HG03025 (cell line): ENCODE results near the gene ST14.
"Not testable (repeated sequence)": the region's sequence is repeated elsewhere in the genome, so short reads cannot be mapped to it uniquely, and the experiment has no call there.

Experiments used
- ATAC-seq: cut with Tn5 transposase; IDR thresholded peaks from one replicate; pipeline ENCODE4 v1.9.1; 2021; ENCODE audit warnings: mild to moderate bottlenecking, moderate library complexity; ENCODE audit not compliant: unreplicated experiment, low FRiP score

The ST14 gene

DNA sequence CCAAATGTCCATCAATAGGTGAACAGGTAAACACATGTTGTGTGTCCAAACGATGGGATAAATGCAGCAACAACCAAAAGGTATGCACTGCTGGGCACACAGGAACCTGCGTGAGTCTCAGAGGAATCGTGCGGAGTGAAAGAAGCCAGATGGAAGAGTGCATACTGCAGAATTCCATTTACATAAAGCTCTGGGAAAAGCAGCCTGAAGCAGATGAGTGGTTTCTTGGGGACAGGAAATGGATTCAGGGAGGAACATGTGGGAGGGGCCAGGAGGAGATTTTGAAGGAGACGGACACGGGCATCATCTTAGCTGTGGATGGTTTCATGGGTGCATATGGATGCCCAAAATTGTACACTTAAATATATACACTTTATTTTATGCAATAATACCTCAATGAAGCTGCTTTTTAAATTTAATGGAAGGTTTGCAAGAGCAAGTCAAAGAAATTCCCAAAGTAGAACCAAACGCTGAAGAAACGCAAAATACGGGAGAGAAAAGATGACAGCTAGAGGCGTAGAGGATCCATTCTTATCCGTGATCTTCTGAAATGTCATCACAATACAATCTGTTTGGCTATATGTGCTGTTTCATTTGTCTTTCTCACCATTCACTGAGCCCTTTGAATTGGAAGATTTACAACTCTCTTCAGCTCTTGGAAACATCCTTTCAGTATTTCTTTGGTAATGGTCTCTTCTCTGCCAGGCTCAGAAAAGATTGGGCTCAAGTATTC is 24.5 kb downstream of the ST14 start:
- ATAC-seq: no peak

GRCh38 chr11:130187096-130187495 is 27.5 kb downstream of the ST14 start:
- no peak for ATAC-seq

GRCh38 chr11:130188047-130188446 is 28.5 kb downstream of the ST14 start:
- no peak for ATAC-seq

DNA sequence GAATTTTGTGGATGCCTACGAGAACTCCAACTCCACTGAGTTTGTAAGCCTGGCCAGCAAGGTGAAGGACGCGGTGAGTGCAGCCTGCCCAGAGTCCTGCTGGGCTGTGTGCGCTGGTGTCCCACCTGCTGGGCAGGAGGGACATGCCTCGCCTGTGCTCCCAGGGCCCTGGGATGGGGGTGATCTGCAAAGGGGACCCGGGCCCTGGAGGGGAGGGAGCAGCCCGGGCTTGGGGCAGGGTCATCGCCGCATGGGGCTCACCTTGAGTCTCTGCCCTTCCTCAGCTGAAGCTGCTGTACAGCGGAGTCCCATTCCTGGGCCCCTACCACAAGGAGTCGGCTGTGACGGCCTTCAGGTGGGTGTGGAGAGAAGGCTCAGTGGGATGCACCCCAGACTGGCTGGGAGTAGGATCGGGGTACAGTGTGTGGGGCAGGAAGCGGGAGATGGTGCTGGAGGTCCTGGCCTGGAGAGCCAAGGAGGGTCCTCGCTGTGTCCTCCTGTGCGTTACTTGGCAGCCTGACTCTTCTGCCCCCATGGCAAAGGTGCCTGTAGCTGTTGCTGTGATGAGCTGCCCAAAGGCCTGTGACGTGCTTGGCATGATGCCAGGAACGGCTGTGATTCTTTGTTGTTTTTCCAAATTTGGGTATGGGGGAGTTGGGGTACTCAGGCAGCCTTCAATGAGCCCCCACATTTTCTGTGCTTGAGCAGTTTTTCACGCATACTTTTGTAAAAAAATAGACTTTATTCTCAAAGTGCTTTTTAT is 29.2 kb downstream of the ST14 start:
- no peak for ATAC-seq

DNA sequence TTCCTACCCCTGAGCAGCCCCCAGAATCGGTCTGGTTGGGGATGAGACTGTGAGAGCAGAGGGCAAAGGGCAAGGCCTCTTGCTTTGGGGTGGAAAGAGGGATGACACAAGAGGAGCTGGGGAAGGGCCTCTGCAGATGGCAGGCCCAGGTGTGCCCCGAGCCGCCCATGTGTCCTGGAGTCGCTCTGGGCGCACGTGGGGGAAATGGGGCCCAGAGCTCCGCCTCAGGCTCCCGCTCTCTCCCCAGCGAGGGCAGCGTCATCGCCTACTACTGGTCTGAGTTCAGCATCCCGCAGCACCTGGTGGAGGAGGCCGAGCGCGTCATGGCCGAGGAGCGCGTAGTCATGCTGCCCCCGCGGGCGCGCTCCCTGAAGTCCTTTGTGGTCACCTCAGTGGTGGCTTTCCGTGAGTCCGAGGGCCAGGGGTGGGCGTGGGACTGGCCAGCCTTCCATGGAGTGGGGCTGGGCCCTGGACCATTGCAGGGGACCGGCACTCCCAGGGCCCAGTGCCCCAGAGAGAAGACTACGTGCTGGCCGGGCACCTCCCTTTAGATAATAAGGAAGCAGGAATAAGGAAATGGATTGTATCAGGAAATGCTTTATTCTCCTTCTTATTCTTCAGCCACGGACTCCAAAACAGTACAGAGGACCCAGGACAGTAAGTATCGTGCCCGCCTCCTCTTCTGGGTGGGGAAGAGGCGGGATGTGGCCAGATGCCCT is 30.1 kb downstream of the ST14 start:
- ATAC-seq: no peak

DNA sequence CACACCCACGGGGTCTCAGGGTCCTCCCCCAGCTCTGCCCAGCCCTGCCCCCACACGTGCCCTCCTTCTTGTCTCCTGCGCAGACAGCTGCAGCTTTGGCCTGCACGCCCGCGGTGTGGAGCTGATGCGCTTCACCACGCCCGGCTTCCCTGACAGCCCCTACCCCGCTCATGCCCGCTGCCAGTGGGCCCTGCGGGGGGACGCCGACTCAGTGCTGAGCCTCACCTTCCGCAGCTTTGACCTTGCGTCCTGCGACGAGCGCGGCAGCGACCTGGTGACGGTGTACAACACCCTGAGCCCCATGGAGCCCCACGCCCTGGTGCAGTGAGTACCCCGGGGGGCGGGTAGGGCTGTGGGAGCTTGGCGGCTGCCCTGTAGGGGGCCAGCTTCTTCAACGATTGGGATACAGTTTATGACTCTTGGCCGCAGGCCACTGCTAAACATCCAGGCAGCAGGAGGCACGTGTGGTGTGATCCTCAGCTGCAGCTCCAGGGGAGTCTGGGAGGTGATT is 30.8 kb downstream of the ST14 start:
- no peak for ATAC-seq

DNA sequence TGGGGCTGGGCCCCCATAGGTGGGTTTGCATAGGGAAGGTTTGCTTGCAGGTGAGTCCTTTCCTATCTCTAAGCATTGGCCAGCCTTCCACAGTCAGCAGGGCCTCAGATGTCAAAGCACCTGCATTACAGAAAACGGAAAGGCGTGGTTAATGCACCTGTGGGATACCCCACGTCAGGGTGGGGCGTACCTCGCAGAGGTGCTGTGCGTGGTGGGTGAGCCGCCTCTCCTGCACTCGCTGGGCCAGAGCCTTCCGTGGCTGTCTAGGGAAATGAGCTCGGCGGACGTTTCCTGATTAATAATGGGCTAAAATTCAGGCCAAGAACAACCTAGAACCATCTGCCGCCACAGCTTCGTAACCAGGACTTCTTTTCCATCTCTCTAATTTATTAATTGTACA is 32.3 kb downstream of the ST14 start:
- ATAC-seq: no peak

GRCh38 chr11:130192845-130193267 is 33.3 kb downstream of the ST14 start:
- ATAC-seq: no peak

- ATAC-seq: not testable (repeated sequence)
Observed at GRCh38 chr11:130193551-130193950, 34.0 kb downstream of the ST14 start.

- ATAC-seq: no peak
Observed at GRCh38 chr11:130194241-130195023, 34.9 kb downstream of the ST14 start.

DNA sequence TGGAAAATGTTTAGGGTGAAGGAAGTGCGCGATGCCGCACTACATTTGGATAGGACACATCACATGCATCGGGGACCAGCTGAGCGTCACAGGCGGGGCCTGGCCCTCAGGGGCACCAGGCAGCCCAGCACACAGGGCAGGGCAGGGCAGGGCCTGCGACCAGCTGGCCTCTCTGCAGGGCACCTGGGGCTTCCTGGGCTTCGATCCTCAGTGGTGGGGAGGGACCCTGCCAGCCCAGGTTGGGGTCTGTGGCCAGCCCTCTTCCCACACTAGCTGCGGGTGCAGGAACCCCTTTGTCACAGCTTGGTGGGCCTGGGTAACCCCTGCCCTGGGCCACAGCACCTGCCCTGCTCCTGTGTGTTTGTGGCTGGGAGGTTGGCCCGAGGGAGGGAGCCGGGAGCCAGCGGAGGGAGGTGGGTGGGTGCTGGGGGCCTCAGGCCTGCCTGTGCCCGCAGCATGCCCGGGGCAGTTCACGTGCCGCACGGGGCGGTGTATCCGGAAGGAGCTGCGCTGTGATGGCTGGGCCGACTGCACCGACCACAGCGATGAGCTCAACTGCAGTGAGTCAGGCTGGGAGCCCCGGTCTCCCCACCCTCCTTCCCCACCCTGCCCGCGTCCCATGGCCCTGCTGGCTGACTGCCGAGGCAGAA is 37.9 kb downstream of the ST14 start:
- ATAC-seq: no peak

DNA sequence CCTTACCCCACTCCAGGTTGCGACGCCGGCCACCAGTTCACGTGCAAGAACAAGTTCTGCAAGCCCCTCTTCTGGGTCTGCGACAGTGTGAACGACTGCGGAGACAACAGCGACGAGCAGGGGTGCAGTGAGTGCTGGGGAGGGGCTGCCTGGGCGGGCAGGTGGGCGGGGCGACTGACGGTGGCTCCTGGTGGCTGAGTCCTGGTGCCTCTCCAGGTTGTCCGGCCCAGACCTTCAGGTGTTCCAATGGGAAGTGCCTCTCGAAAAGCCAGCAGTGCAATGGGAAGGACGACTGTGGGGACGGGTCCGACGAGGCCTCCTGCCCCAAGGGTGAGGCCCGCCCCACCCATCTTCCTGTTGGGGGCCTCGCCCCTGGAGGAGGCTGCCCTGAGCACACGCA is 38.7 kb downstream of the ST14 start:
- no peak for ATAC-seq

DNA sequence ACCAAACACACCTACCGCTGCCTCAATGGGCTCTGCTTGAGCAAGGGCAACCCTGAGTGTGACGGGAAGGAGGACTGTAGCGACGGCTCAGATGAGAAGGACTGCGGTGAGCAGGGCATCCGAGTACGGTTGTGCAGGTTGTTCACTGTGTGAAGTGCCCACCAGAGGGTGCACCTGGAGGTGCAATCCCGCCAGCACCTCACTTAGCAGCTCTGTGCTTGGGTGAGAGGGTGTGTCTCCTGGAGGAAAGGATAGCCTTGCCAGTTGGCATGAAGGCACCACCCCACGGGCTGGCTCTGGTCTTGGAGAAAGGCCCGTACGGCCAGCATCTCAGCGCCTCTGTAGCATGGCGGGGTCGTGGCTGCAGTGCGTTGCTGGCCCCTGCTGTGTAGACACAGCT is 39.4 kb downstream of the ST14 start:
- ATAC-seq: no peak

DNA sequence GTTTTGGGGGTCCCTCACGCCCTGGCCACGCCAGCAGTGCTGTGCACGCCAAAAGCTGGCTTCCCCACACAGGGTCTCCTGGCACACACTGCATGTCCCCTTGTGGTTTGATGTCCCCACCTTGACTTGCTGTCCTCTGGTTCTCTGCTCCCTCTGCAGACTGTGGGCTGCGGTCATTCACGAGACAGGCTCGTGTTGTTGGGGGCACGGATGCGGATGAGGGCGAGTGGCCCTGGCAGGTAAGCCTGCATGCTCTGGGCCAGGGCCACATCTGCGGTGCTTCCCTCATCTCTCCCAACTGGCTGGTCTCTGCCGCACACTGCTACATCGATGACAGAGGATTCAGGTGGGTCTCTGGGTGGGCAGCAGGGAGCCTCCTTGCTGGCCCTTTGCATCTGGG is 40.2 kb downstream of the ST14 start:
- no peak for ATAC-seq

DNA sequence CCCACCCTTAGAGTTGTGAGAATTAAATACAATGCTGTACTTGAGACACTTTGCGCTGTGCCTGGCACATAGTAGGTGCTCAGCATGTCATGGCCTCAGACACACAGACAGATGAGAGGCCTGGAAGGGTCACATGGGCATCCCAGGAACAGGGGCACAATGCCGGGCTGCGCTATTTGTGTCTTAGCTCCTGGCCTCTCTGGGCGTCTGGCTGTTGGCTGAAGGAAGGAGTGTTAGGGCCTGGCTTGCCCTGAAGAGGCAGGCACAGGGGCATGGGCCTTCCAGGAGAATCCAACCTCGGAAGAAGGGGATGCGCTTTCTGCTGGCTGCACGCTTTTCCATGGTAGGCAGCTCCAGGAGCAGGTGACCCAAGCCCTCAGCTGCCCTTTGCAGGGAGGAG is 41.4 kb downstream of the ST14 start:
- no peak for ATAC-seq

DNA sequence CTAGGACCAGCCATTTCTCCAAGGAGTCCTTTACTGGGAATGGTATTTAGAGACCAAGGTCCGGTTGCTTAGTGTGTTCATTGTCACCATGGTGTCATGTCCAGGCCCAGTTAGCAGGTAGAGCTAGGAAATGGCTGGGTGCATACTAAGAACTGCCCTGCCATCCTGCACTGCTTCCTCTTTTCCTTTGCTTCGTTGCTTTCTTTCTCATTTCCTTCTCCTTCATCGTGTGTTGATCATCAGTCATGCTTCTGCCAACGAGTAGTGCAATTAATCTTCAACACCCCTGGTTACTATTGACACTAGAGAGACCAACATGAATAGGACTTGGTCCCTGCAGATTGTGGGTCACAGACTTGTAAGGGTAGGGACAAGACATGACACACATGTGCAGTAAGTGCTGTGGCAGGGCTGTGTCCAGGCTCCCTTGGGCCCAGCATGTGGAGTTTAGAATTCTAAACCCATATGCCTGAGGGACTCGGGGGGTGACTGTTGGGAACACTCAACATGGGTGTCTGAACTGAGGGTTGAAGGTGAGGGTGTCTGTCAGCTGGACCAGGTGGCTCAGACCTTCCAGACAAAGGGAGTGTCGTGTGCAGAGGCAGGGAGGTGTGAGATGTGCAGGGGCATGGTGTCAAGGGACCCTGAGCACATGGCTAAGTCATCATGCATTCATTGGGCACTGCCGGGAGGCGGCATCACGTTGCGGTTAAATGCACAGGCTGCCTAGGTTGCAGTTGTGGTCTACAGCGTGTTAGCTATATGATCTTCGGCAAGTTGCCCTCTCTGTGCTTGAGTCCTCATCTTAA is 42.6 kb downstream of the ST14 start:
- ATAC-seq: no peak

DNA sequence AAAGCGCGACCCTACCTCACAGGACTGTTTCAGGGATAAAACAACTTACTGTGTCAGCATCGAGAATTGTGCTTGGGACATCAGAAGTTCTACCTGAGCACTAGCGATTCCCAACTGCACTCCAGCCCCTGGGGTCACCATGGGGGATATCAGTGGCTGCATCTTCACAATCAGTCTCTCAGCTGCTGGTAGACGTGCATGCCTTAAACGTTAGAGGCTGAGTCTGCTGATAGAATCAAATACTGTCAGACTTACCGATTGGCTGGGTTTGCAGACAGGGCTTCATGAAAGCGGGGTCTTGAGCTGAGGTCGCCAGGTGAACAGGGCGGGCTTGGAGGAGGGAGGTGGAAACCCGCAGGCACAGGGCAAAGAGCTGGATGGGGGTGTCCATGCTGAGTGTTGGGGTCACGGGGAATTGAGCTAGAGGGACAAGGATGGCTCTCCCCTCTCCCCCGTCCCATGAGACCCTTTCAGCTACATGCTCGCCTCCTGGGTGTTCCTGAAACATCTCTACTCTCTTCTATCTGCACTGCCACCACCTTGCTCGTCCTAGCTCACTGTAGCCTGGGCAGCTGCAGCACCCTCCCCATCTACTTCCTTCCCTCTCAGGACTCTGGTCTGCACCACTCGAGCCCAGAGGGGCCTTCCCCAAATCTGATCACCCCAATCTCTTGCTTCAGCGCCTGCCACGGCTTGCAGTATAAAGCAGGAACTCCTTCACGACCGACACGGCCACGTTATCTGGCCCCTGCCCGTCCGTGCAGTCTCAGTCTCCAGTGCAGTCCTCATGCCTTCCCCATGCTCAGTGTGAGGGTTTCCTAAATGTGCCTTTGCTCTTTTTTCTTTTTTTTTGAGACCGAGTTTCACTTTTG is 43.5 kb downstream of the ST14 start:
- no peak for ATAC-seq
